ENCODE measurements around the gene PRND. TPM values are rescaled to one million over a fixed set of nuclear protein-coding genes. Genes with fewer than 3 reads are reported as not detected.
"Not testable (repeated sequence)": the region's sequence is repeated elsewhere in the genome, so short reads cannot be mapped to it uniquely, and the experiment has no call there.

The PRND gene
- total and polyA plus RNA-seq, 10 of the 15 experiments (the other 5 are each of a cell fraction or from before 2014, with no cell fraction given), result not detected

GRCh38 chr20:4706941-4707340, 14.8 kb upstream of the PRND start:
- POLR2A ChIA-PET; H2AFZ ChIP-seq (ENCODE audit: control insufficient read depth, low read depth, low read length); intact Hi-C loops (cut with micrococcal nuclease; ENCODE audit: unreplicated experiment); SMC1A ChIA-PET (ENCODE audit: uncharacterized antibody, unreplicated experiment); H4K20me1 ChIP-seq (ENCODE audit: control insufficient read depth, insufficient read depth); H3K27me3 ChIP-seq (replicated peaks in 1 of 2; ENCODE audit: control insufficient read depth in 2 of 2, insufficient read depth in 2 of 2, low read length in 1 of 2); ATAC-seq; DNase-seq (ENCODE audit: low read depth, low spot score); H3K27ac ChIP-seq (ENCODE audit: control insufficient read depth, insufficient read depth); RAD21 ChIA-PET (ENCODE audit: unreplicated experiment); H3K9me3 ChIP-seq (replicated peaks; ENCODE audit: control insufficient read depth, insufficient read depth, low read length); FAIRE-seq; BruUV-seq (replicated peaks); H3K4me2 ChIP-seq (ENCODE audit: control insufficient read depth, insufficient read depth); H3K4me1 ChIP-seq (ENCODE audit: control insufficient read depth, insufficient read depth, low read length); H3K79me2 ChIP-seq (ENCODE audit: control insufficient read depth, insufficient read depth, low read length); H3K36me3 ChIP-seq (ENCODE audit: control insufficient read depth in 2 of 2, insufficient read depth in 2 of 2, low read length in 1 of 2); H3K9ac ChIP-seq (ENCODE audit: control insufficient read depth, insufficient read depth, low read length); in situ Hi-C loops (cut with MboI); H3K4me3 ChIP-seq: not testable (repeated sequence)
- CTCF ChIA-PET, result interaction anchor here (0.6 kb wide), 1 partner anchor 114 kb away, joined by 3 read pairs; no protein-coding TSS in a partner anchor
- 61% methylated on average over 12 of the region's 12 CpGs for WGBS (ENCODE audit: insufficient coverage, insufficient replicate concordance, low lambda C conversion rate, missing lambda C conversion rate)

GRCh38 chr20:4708036-4708435, 13.7 kb upstream of the PRND start:
- Histone ChIP-seq H3K27me3 (replicated peaks in 1 of 2; ENCODE audit: control insufficient read depth in 2 of 2, insufficient read depth in 2 of 2, low read length in 1 of 2) (no peaks in the 10 kb centered on the region; a peak in 1 of 4 replicates), H3K4me3 (no peak overlapping the region), H3K27ac (ENCODE audit: control insufficient read depth, insufficient read depth) (no peak overlapping the region), H3K4me1 (ENCODE audit: control insufficient read depth, insufficient read depth, low read length) (no peaks in the 10 kb centered on the region; the same call in 1 of the 2 replicates), H4K20me1 (ENCODE audit: control insufficient read depth, insufficient read depth) (no peaks in the 10 kb centered on the region), H3K79me2 (ENCODE audit: control insufficient read depth, insufficient read depth, low read length) (no peaks in the 10 kb centered on the region), H3K36me3 (ENCODE audit: control insufficient read depth in 2 of 2, insufficient read depth in 2 of 2, low read length in 1 of 2) (no peaks in the 10 kb centered on the region), H3K9me3 (replicated peaks; ENCODE audit: control insufficient read depth, insufficient read depth, low read length) (no peaks in the 10 kb centered on the region; the same call in 2 of the 3 replicates), H2AFZ (ENCODE audit: control insufficient read depth, low read depth, low read length) (no peak overlapping the region), H3K9ac (ENCODE audit: control insufficient read depth, insufficient read depth, low read length) (no peak overlapping the region), H3K4me2 (ENCODE audit: control insufficient read depth, insufficient read depth) (no peak overlapping the region)
- WGBS (ENCODE audit: insufficient coverage, insufficient replicate concordance, low lambda C conversion rate, missing lambda C conversion rate), result 88% methylated on average over 3 of the region's 3 CpGs
- FAIRE-seq (no peak), ATAC-seq (no peak), DNase-seq (ENCODE audit: low read depth, low spot score) (no peak)
- SMC1A ChIA-PET (ENCODE audit: uncharacterized antibody, unreplicated experiment), result no interaction called here
- no TSS peak for BruUV-seq (replicated peaks)
- RAD21 ChIA-PET (ENCODE audit: unreplicated experiment), result no interaction called here
- POLR2A ChIA-PET, result no interaction called here
- in situ Hi-C loops (cut with MboI) (no loop called here), intact Hi-C loops (cut with micrococcal nuclease; ENCODE audit: unreplicated experiment) (no loop called here)
- CTCF ChIA-PET, result no interaction called here
- TF ChIP-seq TCF12 (IDR thresholded peaks at IDR 0.05; ENCODE audit: low read depth, low read length) (no peak), BACH1 (IDR thresholded peaks at IDR 0.05; ENCODE audit: borderline replicate concordance) (no peak), MLLT1 (IDR thresholded peaks at IDR 0.05) (no peak), ZBTB4 (CRISPR knock-in tag; IDR thresholded peaks at IDR 0.05) (no peak), RFX5 (IDR thresholded peaks at IDR 0.05; ENCODE audit: low read depth, low read length) (no peak), MEF2B (IDR thresholded peaks at IDR 0.05; ENCODE audit: partially characterized antibody, poor library complexity, severe bottlenecking) (no peak), RCOR1 (conservative IDR thresholded peaks at IDR 0.05; ENCODE audit: low read depth, low read length) (no peak), E2F8 (IDR thresholded peaks at IDR 0.05; ENCODE audit: low read depth, partially characterized antibody) (no peak), SMAD1 (IDR thresholded peaks at IDR 0.05; ENCODE audit: low read depth, partially characterized antibody) (no peak), SMARCA5 (IDR thresholded peaks at IDR 0.05) (no peak), ZNF207 (IDR thresholded peaks at IDR 0.05; ENCODE audit: borderline replicate concordance) (no peak)
